Keratinocyte (primary cell): Measurements from ENCODE around the gene ARHGAP9.

Experiments used
- EZH2 ChIP-seq: IDR thresholded peaks from one replicate; pipeline ENCODE4 v1.6.1; 2012; ENCODE audit warnings: inconsistent platforms, mild to moderate bottlenecking, low read length, moderate library complexity
- TF ChIP-seq, protein P1 (sequence below), 3 experiments: IDR thresholded peaks in 1 of 3; conservative IDR thresholded peaks in 1 of 3; optimal IDR thresholded peaks in 1 of 3; 2 replicates in 2 of 3; 3 replicates in 1 of 3; pipeline versions ENCODE3 to v1.5.1; 2011; ENCODE audit warnings: low read length in 3 of 3, mild to moderate bottlenecking in 3 of 3, moderate library complexity in 2 of 3, control low read depth in 1 of 3, inconsistent platforms in 1 of 3; ENCODE audit not compliant: insufficient read depth in 2 of 3; ENCODE audit errors: extremely low read depth in 1 of 3

DNA sequence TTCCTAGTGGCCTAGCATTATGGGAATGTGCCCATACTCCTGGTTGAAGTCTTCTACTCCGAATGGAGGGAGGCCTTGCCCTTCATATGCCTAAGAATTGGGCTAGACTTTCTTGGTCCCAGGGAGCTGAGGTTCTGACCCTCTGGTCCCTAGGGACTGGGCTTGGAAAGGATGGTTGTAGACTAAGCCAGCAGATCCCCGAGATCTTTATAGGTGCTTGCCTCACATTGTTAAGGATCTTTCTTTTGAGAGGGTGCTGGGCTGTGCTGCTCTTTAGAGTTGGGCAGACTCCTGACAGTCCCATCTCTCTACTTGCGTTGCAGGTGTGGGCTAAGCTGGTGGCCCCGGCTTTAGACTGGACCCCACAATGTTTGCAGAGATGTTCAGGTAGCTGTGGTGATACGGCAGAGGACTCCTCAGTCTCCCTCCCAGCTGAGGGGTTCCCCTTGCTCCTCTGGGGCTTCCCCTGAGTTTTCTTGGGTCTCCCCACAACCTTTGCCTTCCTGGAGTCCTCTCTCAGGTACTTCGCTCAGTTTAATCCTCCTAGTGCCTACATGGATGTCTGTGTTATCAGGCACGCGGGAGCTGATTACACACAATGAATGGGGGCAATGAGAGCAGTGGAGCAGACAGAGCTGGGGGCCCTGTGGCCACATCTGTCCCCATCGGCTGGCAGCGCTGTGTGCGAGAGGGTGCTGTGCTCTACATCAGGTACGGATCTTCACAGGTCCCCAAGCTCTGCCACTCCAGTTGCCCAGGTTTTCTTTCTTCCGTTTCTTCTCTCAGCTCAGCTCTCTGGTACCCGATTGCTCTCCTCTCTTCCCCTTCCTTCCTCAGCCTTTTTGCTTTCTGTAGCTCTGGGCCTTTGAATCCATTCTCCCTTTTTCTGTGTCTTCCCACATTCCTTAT, 44.3 kb upstream of the ARHGAP9 start:
- TF ChIP-seq EZH2, result no peak
- TF ChIP-seq, protein P1, sequence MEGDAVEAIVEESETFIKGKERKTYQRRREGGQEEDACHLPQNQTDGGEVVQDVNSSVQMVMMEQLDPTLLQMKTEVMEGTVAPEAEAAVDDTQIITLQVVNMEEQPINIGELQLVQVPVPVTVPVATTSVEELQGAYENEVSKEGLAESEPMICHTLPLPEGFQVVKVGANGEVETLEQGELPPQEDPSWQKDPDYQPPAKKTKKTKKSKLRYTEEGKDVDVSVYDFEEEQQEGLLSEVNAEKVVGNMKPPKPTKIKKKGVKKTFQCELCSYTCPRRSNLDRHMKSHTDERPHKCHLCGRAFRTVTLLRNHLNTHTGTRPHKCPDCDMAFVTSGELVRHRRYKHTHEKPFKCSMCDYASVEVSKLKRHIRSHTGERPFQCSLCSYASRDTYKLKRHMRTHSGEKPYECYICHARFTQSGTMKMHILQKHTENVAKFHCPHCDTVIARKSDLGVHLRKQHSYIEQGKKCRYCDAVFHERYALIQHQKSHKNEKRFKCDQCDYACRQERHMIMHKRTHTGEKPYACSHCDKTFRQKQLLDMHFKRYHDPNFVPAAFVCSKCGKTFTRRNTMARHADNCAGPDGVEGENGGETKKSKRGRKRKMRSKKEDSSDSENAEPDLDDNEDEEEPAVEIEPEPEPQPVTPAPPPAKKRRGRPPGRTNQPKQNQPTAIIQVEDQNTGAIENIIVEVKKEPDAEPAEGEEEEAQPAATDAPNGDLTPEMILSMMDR (optimal IDR thresholded peaks at IDR 0.05 in 1 of 3, IDR thresholded peaks at IDR 0.05 in 1 of 3, conservative IDR thresholded peaks at IDR 0.05 in 1 of 3; ENCODE audit: extremely low read depth in 1 of 3, insufficient read depth in 2 of 3, low read length in 3 of 3), result no peak
